GM19099 (cell line): ENCODE results near the gene PCDH9.

ENCODE experiments used
- POLR2A ChIP-seq: IDR thresholded peaks from 3 replicates; pipeline ENCODE4 v1.6.1; 2011; ENCODE audit warnings: low read depth; ENCODE audit not compliant: insufficient read length; ENCODE audit errors: extremely low read depth

PCDH9 gene

GRCh38 chr13:67015976-67016600, 214.0 kb downstream of the PCDH9 start:
- no peak for TF ChIP-seq POLR2A

DNA sequence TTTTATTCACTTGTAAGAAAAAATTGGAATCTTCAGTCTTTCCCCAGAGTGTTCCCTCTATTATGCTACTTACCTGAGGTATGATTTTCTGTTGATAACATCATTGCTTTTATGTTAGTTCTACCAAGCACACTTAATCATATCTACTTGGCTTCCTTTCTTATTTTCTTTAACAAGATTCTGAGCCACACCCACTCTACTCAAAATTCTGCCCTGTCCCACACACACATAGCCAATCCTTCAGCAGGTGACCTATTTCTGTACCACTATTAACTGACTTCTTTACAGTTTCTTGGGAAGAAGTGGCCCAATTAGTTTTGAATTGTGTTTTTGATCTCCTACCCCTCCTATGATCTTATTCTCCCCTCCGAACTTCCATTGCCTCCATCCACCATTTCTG, 215.7 kb downstream of the PCDH9 start:
- no peak for TF ChIP-seq POLR2A

DNA sequence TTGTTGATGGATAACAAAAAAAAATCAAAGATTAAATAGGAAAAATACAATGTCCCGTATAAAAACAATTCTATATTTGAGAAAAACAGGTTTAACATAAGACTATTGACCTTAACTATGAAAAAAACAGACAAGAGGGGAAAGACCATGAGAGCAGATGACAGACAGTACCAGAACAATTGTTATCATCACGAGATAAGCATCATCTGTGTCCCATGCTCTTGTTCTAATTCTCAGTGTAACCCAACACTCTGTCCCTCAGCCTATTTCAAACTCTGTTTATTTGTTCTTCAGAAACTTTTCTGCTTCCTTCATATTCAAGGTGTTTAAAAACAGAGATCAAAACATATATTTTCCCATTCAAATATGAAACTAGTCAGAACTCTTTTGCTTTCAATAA, 216.4 kb downstream of the PCDH9 start:
- TF ChIP-seq POLR2A: no peak

GRCh38 chr13:67008075-67008668, 222.0 kb downstream of the PCDH9 start:
- TF ChIP-seq POLR2A: no peak

GRCh38 chr13:67004511-67004910, 225.6 kb downstream of the PCDH9 start:
- TF ChIP-seq POLR2A: no peak

GRCh38 chr13:67003743-67004142, 226.4 kb downstream of the PCDH9 start:
- TF ChIP-seq POLR2A: no peak

DNA sequence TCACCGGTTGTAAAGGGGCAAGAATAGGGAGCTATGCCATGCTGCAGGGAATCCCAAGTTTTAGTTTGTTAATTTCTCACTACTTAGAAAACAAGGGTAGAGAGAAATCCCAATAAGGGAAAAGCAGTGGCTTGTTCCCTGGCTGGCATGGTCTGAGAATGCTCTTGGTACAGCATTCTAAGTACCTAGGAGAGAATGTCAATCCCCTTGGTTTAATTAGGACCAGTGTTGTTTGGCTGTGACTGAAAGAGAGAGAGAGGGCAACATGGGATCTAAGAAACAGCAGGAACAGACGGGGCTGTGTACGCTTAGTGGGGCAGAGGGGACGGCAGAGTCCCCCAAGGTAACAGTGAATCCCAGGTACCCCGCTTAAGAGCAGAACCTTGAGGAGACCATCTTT, 228.8 kb downstream of the PCDH9 start:
- TF ChIP-seq POLR2A: no peak

- TF ChIP-seq POLR2A: no peak
Observed at GRCh38 chr13:66996503-66996902, 233.6 kb downstream of the PCDH9 start.

- TF ChIP-seq POLR2A: no peak
Observed at GRCh38 chr13:66995203-66995611, 234.9 kb downstream of the PCDH9 start.

DNA sequence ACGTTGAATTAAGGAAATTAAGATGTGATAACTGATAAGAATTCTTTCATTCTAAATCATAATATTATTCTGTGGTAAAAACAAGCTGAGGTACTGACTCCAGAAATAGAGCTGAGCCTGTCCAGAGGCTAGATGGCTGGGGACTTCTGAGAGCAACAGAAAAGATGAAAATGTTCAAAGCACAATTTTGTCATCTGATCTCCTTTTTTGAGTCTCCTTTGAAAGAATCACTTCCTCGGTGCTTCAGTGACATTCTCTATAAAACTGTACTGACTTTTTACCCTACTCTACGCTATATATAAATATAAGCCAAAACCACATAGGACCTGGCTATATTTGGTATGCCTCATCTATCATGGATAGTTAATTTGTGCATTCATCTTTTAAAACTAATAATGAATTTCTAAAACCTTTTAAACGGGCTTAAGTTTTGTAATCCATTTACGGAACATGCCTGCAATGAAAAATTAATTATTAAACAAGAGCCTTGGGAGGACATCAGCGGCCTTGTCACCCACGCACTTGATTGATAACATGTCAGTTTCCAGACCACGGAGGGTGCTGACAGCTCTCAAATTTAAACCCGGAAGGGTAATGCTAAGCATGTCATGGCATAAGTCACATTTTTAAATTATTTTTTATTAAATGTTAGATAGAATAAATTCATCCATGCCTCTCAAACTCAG, 235.5 kb downstream of the PCDH9 start:
- no peak for TF ChIP-seq POLR2A

DNA sequence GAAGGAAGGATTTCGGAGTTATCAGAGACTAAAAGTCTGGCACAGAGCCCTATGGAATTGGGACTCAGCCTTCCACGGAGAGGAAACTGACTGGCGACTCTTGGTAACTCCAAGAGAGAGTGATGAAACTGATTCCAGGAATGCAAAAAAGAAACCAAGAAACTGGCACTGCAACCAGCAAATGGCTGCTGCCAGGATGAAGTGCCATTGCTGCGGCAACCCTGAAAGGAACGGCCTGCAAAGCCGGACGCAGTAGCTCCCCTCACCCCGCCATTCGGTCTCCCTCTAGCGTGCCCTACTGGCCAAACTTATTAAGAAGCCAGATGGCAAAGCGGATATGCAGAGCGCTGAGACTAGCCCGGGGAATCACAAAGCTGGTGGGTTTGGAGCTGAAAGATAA, 236.0 kb downstream of the PCDH9 start:
- TF ChIP-seq POLR2A: no peak

GRCh38 chr13:66992719-66993118, 237.4 kb downstream of the PCDH9 start:
- TF ChIP-seq POLR2A: no peak

- TF ChIP-seq POLR2A: no peak
Observed at GRCh38 chr13:66992183-66992582, 238.0 kb downstream of the PCDH9 start.

DNA sequence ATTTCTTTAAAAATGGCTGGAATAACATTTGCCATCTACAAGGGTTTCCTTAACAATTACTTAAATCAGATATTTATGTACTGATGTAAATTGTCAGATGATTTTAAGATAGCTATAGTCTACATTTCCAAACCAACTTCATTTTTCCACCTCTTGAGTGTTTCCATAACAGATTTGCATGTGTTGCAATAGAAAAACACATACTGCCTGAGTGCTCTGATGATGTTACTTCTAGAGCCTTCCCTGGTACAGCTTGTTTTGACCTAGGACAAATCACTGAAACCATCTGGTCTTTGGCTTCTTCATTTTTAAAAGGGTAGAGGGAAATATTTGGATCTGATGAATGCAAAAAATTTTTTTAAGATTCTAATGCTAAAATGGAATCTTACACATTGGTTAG, 245.9 kb downstream of the PCDH9 start:
- no peak for TF ChIP-seq POLR2A

DNA sequence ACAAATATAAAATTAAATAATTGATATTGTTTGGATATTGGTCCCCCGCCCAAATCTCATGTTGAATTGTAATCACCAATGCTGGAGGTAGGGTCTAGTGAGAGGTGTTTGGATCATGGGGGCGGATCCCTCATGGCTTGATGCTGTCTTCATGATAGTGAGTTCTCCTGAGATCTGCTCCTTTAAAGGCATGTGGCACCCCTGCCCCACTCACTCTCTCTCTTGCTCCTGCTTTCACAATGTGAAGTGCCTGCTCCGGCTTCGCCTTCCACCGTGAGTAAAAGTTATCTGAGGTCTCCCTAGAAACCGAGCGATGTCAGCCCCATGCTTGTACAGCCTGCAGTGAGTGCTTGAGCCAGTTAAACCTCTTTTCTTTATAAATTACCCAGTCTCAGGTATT, 248.2 kb downstream of the PCDH9 start:
- no peak for TF ChIP-seq POLR2A

GRCh38 chr13:66977161-66977560, 253.0 kb downstream of the PCDH9 start:
- TF ChIP-seq POLR2A: no peak
